OCI-LY7 (cell line): ENCODE results near the gene IPO13.

Source experiments
- CTCF ChIP-seq: fragments of 200-600 bp; sonication (generic); conservative IDR thresholded peaks from 2 replicates; pipeline ENCODE4 v1.5.1; 2014; ENCODE audit warnings: mild to moderate bottlenecking, antibody characterized with exemption, low read length, moderate library complexity, mixed read lengths
- EZH2phosphoT487 ChIP-seq: fragments of 200-600 bp; sonication (generic); IDR thresholded peaks from 2 replicates; pipeline ENCODE4 v1.6.1; 2018; ENCODE audit warnings: low read depth, borderline replicate concordance, mild to moderate bottlenecking, mixed run types, antibody characterized with exemption, low read length, moderate library complexity, mixed read lengths

- TF ChIP-seq CTCF (no peak), EZH2phosphoT487 (no peak)
Measured at GRCh38 chr1:44014365-44015104, 67.8 kb downstream of the IPO13 start.
